CD4-positive, CD25-positive, alpha-beta regulatory T cell (primary cell): ENCODE data around the gene GAMT. TPM values are rescaled to one million over a fixed set of nuclear protein-coding genes. Genes with fewer than 3 reads are reported as not detected.
"Not testable (repeated sequence)": the region's sequence is repeated elsewhere in the genome, so short reads cannot be mapped to it uniquely, and the experiment has no call there.

Experiments
- ATAC-seq, 2 donors: fragments of 150-1000 bp; cut with Tn5 transposase; one replicate each; pipeline ENCODE4 v1.10.0; 2021; ENCODE audit warnings: low read depth in 2 of 2, moderate number of reproducible peaks in 2 of 2, moderate library complexity in 1 of 2
- DNase-seq, 3 donors: peaks; one replicate each; pipeline versions ENCODE4 v3.0.0 to v3.0.0-alpha.2; 2012 to 2022; ENCODE audit warnings: mixed read lengths in 1 of 3
- H3K27ac ChIP-seq: one replicate; pipeline ENCODE4 v1.7.0; 2013; ENCODE audit warnings: mild to moderate bottlenecking, low read length; ENCODE audit not compliant: insufficient read depth, poor library complexity, severe bottlenecking
- H3K27me3 ChIP-seq: one replicate; pipeline ENCODE4 v1.7.0; 2013; ENCODE audit warnings: low read length; ENCODE audit not compliant: control insufficient read depth, insufficient read depth
- H3K36me3 ChIP-seq: one replicate; pipeline ENCODE4 v1.7.0; 2013; ENCODE audit warnings: mild to moderate bottlenecking, low read length, moderate library complexity; ENCODE audit not compliant: control insufficient read depth, insufficient read depth
- H3K4me1 ChIP-seq: 2 replicates; pipeline ENCODE4 v1.7.0; 2013; ENCODE audit warnings: mild to moderate bottlenecking, low read length; ENCODE audit not compliant: insufficient read depth, control insufficient read depth, poor library complexity, severe bottlenecking
- H3K4me3 ChIP-seq: one replicate; pipeline ENCODE4 v1.7.0; 2013; ENCODE audit warnings: low read depth, mild to moderate bottlenecking, low read length, moderate library complexity
- H3K9me3 ChIP-seq, 2 experiments: 1 replicate in 1 of 2; 2 replicates in 1 of 2; pipeline ENCODE4 v1.7.0; 2013; ENCODE audit warnings: low read length in 2 of 2, mild to moderate bottlenecking in 1 of 2, moderate library complexity in 1 of 2; ENCODE audit not compliant: control insufficient read depth in 2 of 2
- H3K27ac Mint-ChIP-seq, 3 donors: one replicate each; pipeline ENCODE4 v1.8.0; 2020 to 2022; ENCODE audit warnings: mild to moderate bottlenecking in 3 of 3, mixed read lengths in 3 of 3, moderate library complexity in 2 of 3
- H3K27me3 Mint-ChIP-seq: one replicate; pipeline ENCODE4 v1.8.0; 2022; ENCODE audit warnings: mild to moderate bottlenecking, mixed read lengths
- H3K36me3 Mint-ChIP-seq: one replicate; pipeline ENCODE4 v1.8.0; 2020; ENCODE audit warnings: mixed read lengths
- H3K4me1 Mint-ChIP-seq, 4 donors: one replicate each; pipeline ENCODE4 v1.8.0; 2020 to 2022; ENCODE audit warnings: mixed read lengths in 4 of 4, mild to moderate bottlenecking in 1 of 4
- H3K4me3 Mint-ChIP-seq, 4 donors: one replicate each; pipeline ENCODE4 v1.8.0; 2020 to 2022; ENCODE audit warnings: mild to moderate bottlenecking in 4 of 4, mixed read lengths in 4 of 4, moderate library complexity in 3 of 4
- H3K9me3 Mint-ChIP-seq, 7 donors: one replicate each; pipeline ENCODE4 v1.8.0; 2020 to 2022; ENCODE audit warnings: mixed read lengths in 7 of 7, mild to moderate bottlenecking in 3 of 7, moderate library complexity in 2 of 7
- polyA plus RNA-seq, 4 donors: library from polyadenylated mRNA; unstranded; fragments of 300-500 nt; fragmentation: Illumina TruSeq; gene quantifications; one replicate each; pipeline ENCODE4 v1.2.3, GENCODE V29; 2021
- total RNA-seq: library from RNA; stranded (reverse); gene quantifications from one replicate; pipeline ENCODE4 v1.2.3, GENCODE V29; 2022

Gene GAMT
- total and polyA plus RNA-seq, 5 donors from 2014 or later: 6.7 to 20.2 (median 12.9) TPM

DNA sequence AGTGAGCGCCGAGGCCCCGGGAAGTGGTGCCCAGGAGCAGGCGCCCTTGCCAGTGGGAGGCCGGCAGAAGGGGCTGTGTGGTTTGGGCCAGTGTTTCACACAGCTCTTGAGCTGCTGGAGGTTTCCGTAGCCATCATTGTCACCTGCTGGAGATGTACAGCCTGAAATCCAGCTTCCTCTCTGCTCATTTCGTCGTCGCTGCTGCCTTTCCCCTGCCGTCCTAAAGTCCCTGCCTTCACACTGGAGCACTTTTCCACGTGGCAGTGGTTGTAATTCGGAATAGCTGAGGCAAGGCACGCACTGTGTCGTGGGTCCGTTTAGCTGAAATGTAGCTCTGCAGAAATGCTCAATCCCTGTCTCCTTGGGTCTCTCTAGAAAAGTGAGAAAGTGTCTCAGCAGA, 19.2 kb upstream of the GAMT start:
- H3K27ac ChIP-seq: no peak overlapping the region
- H3K36me3 ChIP-seq: peaks cover 77% of the 10 kb centered on the region
- Mint-ChIP-seq H3K4me3 (no peak overlapping the region), H3K27me3 (no peaks in the 10 kb centered on the region), H3K4me1 (peaks cover 0 to 33% (median 12%) of the 10 kb centered on the region in 4 donors), H3K9me3 (peaks cover 0 to 2% (median 0%) of the 10 kb centered on the region in 7 donors), H3K27ac (peak overlapping the region in 1 of 3 donors; percentile 60), H3K36me3 (peaks cover 32% of the 10 kb centered on the region)
- H3K4me3 ChIP-seq: no peak overlapping the region
- no peak for ATAC-seq
- H3K27me3 ChIP-seq: no peaks in the 10 kb centered on the region
- no peak for DNase-seq
- H3K4me1 ChIP-seq: peaks cover 12% of the 10 kb centered on the region
- no peaks in the 10 kb centered on the region for H3K9me3 ChIP-seq

DNA sequence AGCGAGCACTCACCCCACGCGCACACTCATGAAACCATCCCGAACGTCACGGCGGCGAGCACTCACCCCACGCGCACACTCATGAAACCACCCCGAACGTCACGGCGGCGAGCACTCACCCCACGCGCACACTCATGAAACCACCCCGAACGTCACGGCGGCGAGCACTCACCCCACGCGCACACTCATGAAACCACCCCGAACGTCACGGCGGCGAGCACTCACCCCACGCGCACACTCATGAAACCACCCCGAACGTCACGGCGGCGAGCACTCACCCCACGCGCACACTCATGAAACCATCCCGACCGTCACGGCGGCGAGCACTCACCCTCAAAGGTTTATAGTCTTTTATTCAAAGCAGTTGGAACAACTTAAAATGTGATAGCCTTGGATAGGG, 18.7 kb upstream of the GAMT start:
- ATAC-seq, H3K27ac Mint-ChIP-seq, H3K4me3 Mint-ChIP-seq, H3K9me3 ChIP-seq, H3K9me3 Mint-ChIP-seq, DNase-seq, H3K27me3 ChIP-seq, H3K27me3 Mint-ChIP-seq, H3K27ac ChIP-seq, H3K4me3 ChIP-seq: not testable (repeated sequence)
- H3K36me3 ChIP-seq: peaks cover 72% of the 10 kb centered on the region
- peaks cover 32% of the 10 kb centered on the region for H3K36me3 Mint-ChIP-seq
- peaks cover 17% of the 10 kb centered on the region for H3K4me1 ChIP-seq
- peaks cover 0 to 38% (median 15%) of the 10 kb centered on the region in 4 donors for H3K4me1 Mint-ChIP-seq

DNA sequence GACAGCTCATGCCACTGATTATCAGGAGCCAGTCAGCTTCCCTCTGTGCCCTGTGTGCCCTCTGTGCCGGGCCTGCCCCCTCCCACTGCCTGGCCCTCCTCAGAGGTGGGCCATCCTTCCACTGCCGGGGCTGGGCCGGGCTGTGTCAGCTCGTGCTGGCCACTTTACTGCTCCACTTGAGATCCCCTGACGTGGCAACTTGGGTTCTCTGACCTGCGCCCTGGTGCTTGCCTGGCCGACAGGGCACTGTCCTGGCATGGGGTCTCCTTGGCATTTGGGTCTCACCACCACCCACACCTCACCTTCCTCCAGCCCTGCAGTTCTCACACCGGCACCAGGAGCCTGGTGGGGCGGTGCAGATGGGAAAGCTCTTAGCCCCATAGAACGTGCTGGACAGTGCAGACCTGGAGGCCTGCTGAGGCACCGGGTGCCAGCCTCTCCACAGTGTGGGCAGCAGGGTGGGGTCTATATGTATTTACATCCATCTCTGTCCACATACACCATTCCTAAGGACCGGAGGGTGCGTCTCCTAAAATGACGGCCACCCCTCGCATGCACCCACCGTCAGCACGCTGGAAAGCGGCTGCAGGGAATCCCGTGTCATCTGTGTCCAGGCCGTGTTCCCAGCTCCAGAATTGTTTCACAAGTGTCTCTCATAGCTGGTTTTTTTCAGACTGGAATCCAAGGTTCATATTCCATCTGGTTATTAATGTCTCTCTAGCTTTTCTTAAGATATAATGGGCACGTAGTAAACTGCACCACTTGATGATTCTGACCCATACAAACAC, 17.8 kb upstream of the GAMT start:
- peaks cover 32% of the 10 kb centered on the region for H3K36me3 Mint-ChIP-seq

DNA sequence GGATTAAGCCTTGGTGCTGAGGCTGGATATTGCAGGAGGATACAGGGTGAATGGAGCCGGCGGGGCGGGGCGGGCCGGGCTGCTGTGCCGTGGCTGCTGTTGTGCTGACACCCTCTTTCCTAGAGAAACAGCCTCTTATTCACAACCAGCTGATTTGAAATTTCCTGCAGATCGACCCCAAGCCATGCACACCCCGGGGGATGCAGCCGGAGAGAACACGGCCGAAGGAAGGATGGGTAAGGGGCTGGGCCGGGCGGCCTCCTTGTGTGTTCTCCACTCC, 17.1 kb upstream of the GAMT start:
- H3K27me3 Mint-ChIP-seq: no peaks in the 10 kb centered on the region
- no peak overlapping the region for H3K27ac Mint-ChIP-seq
- H3K4me3 Mint-ChIP-seq: no peak overlapping the region
- Histone ChIP-seq H3K4me3 (no peak overlapping the region), H3K27ac (no peak overlapping the region), H3K27me3 (no peaks in the 10 kb centered on the region), H3K36me3 (peaks cover 60% of the 10 kb centered on the region), H3K4me1 (peaks cover 29% of the 10 kb centered on the region), H3K9me3 (no peaks in the 10 kb centered on the region)
- peaks cover 0 to 53% (median 23%) of the 10 kb centered on the region in 4 donors for H3K4me1 Mint-ChIP-seq
- ATAC-seq (no peak), DNase-seq (no peak)
- H3K9me3 Mint-ChIP-seq: peaks cover 0 to 2% (median 0%) of the 10 kb centered on the region in 7 donors
- H3K36me3 Mint-ChIP-seq: peaks cover 32% of the 10 kb centered on the region

More for the DNA sequence above, 17.8 kb upstream of the GAMT start:
- Histone ChIP-seq H3K27me3 (no peaks in the 10 kb centered on the region), H3K4me1 (peaks cover 24% of the 10 kb centered on the region), H3K36me3 (peaks cover 67% of the 10 kb centered on the region), H3K4me3 (no peak overlapping the region), H3K27ac (no peak overlapping the region), H3K9me3 (no peaks in the 10 kb centered on the region)
- Mint-ChIP-seq H3K27ac (peak overlapping the region in 1 of 3 donors; percentile 49), H3K4me1 (peaks cover 0 to 46% (median 19%) of the 10 kb centered on the region in 4 donors), H3K9me3 (peaks cover 0 to 2% (median 0%) of the 10 kb centered on the region in 7 donors), H3K4me3 (peak overlapping the region in 2 of 4 donors; percentile 13 to 35), H3K27me3 (no peaks in the 10 kb centered on the region)
- no peak for DNase-seq
- ATAC-seq: no peak

DNA sequence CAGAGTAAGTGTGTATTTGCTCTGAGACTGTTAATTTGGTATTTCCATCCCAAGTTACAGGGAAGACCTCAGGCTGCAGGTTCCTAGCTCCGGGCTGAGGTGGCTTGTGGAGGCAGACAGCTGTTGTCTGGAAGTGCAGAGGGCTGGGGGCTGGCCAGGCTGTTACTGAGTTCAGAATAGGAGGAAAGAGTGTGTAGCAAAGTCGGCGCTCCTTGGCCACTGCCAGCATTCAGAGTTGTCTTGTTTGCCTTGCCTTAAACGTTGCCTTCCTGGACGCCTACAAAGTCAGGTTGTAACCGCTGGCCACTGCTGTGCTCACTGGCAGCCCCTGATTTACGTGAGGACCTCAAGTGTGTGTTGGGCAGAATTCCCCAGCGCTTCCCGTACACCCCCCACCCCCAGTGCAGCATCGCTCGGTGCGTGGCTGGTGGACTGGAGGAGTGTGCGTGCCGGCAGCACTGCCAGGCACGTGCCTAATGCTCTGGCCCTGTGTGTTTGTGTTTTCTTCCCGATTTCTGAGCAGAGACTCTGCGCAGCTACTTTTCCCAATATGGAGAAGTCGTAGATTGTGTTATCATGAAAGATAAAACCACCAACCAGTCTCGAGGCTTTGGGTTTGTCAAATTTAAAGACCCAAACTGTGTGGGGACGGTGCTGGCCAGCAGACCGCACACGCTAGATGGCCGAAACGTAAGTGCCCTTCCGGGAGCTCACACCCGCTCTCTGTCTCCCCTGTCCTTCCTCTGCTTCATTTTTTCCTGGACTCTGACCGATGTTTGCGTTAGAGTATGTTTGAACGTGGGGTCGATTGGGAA, 16.5 kb upstream of the GAMT start:
- no peak for ATAC-seq
- no peak overlapping the region for H3K4me3 ChIP-seq
- DNase-seq: no peak
- peaks cover 32% of the 10 kb centered on the region for H3K36me3 Mint-ChIP-seq
- peaks cover 0 to 58% (median 24%) of the 10 kb centered on the region in 4 donors for H3K4me1 Mint-ChIP-seq
- H3K36me3 ChIP-seq: peaks cover 59% of the 10 kb centered on the region
- no peaks in the 10 kb centered on the region for H3K27me3 Mint-ChIP-seq
- H3K27ac ChIP-seq: no peak overlapping the region
- peak overlapping the region in 1 of 3 donors; percentile 56 for H3K27ac Mint-ChIP-seq
- H3K9me3 ChIP-seq: no peaks in the 10 kb centered on the region
- no peaks in the 10 kb centered on the region for H3K27me3 ChIP-seq
- peaks cover 0 to 2% (median 0%) of the 10 kb centered on the region in 7 donors for H3K9me3 Mint-ChIP-seq
- H3K4me1 ChIP-seq: peaks cover 34% of the 10 kb centered on the region
- peak overlapping the region in 1 of 4 donors; percentile 56 for H3K4me3 Mint-ChIP-seq

DNA sequence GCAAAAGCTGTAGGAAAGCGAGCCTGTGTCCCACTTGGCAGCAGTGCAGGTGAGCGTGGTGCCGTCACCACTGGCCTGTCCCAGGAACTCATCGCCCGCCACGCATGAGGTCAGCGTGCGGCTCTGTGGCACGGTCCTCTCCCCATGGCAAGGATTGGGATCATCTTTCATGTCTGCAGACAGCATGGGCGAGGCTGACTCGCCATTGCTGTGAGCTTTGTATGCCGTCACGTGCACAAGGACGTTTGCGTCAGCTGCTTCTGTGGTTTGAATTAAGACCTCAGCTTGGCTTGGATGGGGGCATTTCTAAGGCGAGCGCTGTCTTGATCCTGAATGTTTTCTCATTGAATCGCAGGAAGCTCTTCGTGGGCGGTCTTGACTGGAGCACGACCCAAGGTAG, 15.8 kb upstream of the GAMT start:
- H3K27me3 Mint-ChIP-seq: no peaks in the 10 kb centered on the region
- peak overlapping the region in 1 of 4 donors; percentile 56 for H3K4me3 Mint-ChIP-seq
- H3K4me1 Mint-ChIP-seq: peaks cover 0 to 66% (median 27%) of the 10 kb centered on the region in 4 donors
- peak overlapping the region in 1 of 3 donors; percentile 55 for H3K27ac Mint-ChIP-seq
- Histone ChIP-seq H3K36me3 (peaks cover 59% of the 10 kb centered on the region), H3K27me3 (no peaks in the 10 kb centered on the region), H3K9me3 (no peaks in the 10 kb centered on the region), H3K4me1 (peaks cover 42% of the 10 kb centered on the region), H3K4me3 (no peak overlapping the region), H3K27ac (no peak overlapping the region)
- ATAC-seq: no peak
- peaks cover 25% of the 10 kb centered on the region for H3K36me3 Mint-ChIP-seq
- peaks cover 0 to 2% (median 0%) of the 10 kb centered on the region in 7 donors for H3K9me3 Mint-ChIP-seq
- no peak for DNase-seq

DNA sequence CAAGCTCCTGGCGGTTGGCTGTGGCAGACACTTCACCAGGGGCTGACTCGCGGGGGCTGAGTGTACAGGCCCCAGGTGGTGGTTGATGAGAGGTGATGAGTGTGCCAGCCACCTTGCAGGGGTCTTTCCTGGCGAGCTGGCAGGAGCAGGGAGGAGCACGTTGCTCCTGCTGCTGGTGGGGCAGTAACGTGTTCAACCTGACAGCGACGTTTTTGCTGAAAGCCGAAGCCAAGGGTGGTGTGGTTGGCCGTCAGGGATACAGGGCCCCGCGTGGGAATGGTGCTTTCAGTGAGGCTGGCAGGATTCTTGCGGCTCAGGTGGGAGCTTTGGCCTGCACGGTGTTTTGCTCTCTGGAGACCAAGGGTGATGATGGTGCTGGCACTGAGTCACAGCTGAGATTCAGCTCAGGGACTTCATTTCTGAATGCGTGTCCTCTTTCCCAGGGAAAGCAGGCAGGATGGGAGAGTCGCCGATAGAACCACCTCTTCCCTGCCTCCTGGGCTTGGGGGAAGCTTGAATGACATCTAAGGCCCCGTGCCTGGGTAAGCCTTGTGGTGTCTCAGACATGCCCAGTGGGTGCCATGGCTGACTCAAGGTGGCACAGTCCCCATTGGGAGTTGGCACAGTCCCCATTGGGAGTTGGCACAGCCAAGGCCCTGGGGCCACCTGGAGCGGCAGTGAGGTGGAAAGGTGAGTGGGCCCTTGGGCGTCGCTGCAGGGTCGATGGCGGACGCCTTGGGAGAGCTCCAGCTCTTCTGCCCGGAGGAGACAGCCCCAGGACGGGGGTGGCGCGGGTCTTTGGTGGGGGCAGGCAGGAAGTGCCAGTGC, 14.9 kb upstream of the GAMT start:
- Histone ChIP-seq H3K27ac (peak overlapping the region; percentile 30), H3K4me1 (peaks cover 51% of the 10 kb centered on the region), H3K9me3 (no peaks in the 10 kb centered on the region), H3K4me3 (peak overlapping the region; percentile 19), H3K36me3 (peaks cover 54% of the 10 kb centered on the region), H3K27me3 (no peaks in the 10 kb centered on the region)
- H3K4me3 Mint-ChIP-seq: peak overlapping the region in 1 of 4 donors; percentile 38
- DNase-seq (no peak), ATAC-seq (no peak)
- H3K27ac Mint-ChIP-seq: peak overlapping the region in 2 of 3 donors; percentile 25 to 26
- H3K27me3 Mint-ChIP-seq: no peaks in the 10 kb centered on the region
- H3K9me3 Mint-ChIP-seq: peaks cover 0 to 2% (median 0%) of the 10 kb centered on the region in 7 donors
- peaks cover 25% of the 10 kb centered on the region for H3K36me3 Mint-ChIP-seq
- peaks cover 0 to 75% (median 32%) of the 10 kb centered on the region in 4 donors for H3K4me1 Mint-ChIP-seq
